Type B pancreatic cell (in vitro differentiated cells): Measurements from ENCODE around the gene ILF2. TPM values are rescaled to one million over a fixed set of nuclear protein-coding genes. Genes with fewer than 3 reads are reported as not detected.
A peak's percentile ranks its signal among the peaks of the same experiment; 100 is the strongest.

Experiments used
- DNase-seq: peaks from one replicate; pipeline ENCODE4 v3.0.0; 2021; ENCODE audit warnings: mixed read lengths; ENCODE audit not compliant: unreplicated experiment; ENCODE audit errors: extremely low spot score
- H3K27ac Mint-ChIP-seq: 2 replicates; pipeline ENCODE4 v1.8.0; 2021; ENCODE audit warnings: mild to moderate bottlenecking, mixed read lengths
- H3K27me3 Mint-ChIP-seq: 2 replicates; pipeline ENCODE4 v1.8.0; 2021; ENCODE audit warnings: mixed read lengths
- H3K36me3 Mint-ChIP-seq: 2 replicates; pipeline ENCODE4 v1.8.0; 2021; ENCODE audit warnings: mixed read lengths
- H3K4me1 Mint-ChIP-seq: one replicate; pipeline ENCODE4 v1.8.0; 2021; ENCODE audit warnings: mixed read lengths; ENCODE audit not compliant: unreplicated experiment
- H3K4me3 Mint-ChIP-seq: 2 replicates; pipeline ENCODE4 v1.8.0; 2021; ENCODE audit warnings: mild to moderate bottlenecking, mixed read lengths
- H3K9me3 Mint-ChIP-seq: 2 replicates; pipeline ENCODE4 v1.8.0; 2021; ENCODE audit warnings: mixed read lengths
- total RNA-seq: library from RNA; stranded (reverse); gene quantifications from 2 replicates; pipeline ENCODE4 v1.2.1, GENCODE V29; 2021; ENCODE audit warnings: low replicate concordance
- TF ChIP-seq, protein P1 (sequence below): fragments of 200-600 bp; sonication (generic); conservative IDR thresholded peaks from 2 replicates; pipeline ENCODE4 v1.5.0; 2021; ENCODE audit warnings: antibody characterized with exemption, mild to moderate bottlenecking

Gene ILF2
- total RNA-seq, 1 donor from 2014 or later: 291 TPM

DNA sequence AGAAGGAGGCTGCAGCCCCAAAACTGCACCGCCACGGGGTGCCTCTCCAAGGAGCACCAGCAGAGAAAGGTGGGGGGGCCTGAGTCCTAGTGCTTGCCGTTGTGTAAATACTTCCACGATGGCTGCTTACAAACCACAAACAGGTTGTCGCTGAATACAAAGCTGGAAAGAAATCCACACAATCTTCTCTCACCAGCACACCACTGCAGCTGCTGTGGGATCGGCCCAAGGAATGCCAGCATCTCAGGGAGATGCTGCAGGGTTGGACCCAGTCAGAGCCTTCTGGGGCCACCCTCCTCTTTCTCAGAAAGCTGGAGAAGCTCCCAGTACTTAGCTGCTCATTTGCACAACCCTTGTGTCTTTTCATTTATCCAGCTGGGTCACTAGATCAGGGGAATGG, 51.6 kb downstream of the ILF2 start:
- Mint-ChIP-seq H3K36me3 (peaks cover 7% of the 10 kb centered on the region), H3K27ac (no peak overlapping the region), H3K4me3 (no peak overlapping the region), H3K4me1 (peaks cover 21% of the 10 kb centered on the region), H3K27me3 (no peaks in the 10 kb centered on the region), H3K9me3 (no peaks in the 10 kb centered on the region)
- TF ChIP-seq, protein P1, sequence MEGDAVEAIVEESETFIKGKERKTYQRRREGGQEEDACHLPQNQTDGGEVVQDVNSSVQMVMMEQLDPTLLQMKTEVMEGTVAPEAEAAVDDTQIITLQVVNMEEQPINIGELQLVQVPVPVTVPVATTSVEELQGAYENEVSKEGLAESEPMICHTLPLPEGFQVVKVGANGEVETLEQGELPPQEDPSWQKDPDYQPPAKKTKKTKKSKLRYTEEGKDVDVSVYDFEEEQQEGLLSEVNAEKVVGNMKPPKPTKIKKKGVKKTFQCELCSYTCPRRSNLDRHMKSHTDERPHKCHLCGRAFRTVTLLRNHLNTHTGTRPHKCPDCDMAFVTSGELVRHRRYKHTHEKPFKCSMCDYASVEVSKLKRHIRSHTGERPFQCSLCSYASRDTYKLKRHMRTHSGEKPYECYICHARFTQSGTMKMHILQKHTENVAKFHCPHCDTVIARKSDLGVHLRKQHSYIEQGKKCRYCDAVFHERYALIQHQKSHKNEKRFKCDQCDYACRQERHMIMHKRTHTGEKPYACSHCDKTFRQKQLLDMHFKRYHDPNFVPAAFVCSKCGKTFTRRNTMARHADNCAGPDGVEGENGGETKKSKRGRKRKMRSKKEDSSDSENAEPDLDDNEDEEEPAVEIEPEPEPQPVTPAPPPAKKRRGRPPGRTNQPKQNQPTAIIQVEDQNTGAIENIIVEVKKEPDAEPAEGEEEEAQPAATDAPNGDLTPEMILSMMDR: no peak
- no peak for DNase-seq

DNA sequence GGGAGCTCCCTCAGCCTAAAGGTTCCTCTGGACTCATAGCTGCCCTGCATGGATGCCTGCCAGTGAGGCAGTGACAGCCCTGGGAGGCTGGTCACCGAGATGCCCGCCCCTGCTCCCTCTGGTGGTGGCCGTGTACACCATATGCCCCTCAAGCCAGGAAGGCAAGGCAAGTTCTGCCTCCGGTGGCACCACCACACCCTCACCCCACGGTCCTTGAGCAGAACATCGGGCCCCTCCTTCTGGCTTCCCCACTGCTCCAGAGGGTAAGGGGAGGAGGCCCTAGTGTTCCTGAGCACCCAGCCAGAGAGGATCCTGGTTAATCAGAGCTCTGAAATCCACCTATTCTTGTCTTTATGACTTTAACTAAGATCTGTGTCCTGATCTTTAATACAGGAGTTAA, 53.1 kb downstream of the ILF2 start:
- Mint-ChIP-seq H3K4me1 (peaks cover 23% of the 10 kb centered on the region), H3K27ac (peak overlapping the region; percentile 39), H3K4me3 (no peak overlapping the region), H3K9me3 (no peaks in the 10 kb centered on the region), H3K27me3 (no peaks in the 10 kb centered on the region), H3K36me3 (no peaks in the 10 kb centered on the region)
- TF ChIP-seq, protein P1: peak; percentile 70
- DNase-seq: no peak

DNA sequence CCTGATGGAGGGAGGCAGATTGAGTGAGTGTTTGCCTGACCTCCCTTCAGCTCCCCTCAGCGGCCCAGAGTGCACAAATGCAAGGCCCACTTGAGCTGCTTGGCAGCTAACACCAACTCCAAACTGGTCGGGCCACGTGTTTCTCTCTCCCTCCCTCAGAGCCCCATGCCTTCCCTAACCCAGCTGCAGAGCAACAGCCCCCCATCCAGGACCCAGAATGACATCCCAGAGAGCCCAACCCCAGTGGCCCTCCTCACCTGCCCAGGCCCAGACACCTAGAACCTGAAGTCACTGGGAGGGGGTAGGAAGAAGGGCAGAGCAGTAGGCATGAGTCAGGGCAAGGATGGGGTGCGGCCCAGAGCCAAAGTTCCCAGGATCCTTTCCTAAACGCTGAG, 53.9 kb downstream of the ILF2 start:
- peak overlapping the region; percentile 90 for H3K27ac Mint-ChIP-seq
- H3K27me3 Mint-ChIP-seq: no peaks in the 10 kb centered on the region
- TF ChIP-seq, protein P1: no peak
- no peak for DNase-seq
- H3K4me3 Mint-ChIP-seq: no peak overlapping the region
- H3K36me3 Mint-ChIP-seq: no peaks in the 10 kb centered on the region
- no peaks in the 10 kb centered on the region for H3K9me3 Mint-ChIP-seq
- H3K4me1 Mint-ChIP-seq: peaks cover 27% of the 10 kb centered on the region

DNA sequence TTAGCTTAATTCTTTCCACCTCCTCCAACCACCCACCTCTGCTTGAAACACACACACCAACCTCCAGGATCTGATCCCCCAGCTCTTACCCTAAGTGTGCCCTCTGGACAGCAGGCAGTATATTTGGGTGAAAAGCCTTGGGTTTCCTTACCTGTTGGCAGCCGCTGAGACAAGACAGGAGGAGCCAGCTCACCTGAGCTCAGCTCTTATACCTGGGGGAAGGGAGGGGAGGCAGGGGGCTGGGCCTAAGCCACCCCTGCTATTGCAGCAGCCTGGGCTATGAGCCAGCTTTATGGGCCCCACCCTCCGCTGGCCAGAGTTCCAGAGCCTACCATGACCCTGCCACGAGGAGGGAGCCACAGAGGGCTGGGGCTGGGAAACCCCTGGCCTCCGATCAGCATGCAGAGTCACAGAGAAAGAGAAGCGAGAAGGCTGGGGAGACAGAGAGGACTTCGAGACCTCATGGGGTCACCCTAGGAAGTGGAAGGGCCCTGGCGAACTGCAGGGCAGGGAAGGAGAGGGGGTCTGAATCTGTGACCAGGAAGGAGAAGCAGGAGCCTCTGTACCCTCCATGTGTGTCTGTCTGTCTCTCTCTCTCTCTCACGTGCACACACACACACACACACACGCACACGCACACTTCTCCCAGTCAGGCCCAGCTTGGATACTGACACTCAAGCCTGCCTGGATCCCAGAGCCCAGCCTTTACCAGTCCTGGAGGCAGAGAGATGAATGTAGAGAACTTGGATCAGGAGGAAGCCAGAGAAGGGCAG, 54.5 kb downstream of the ILF2 start, which contains the start of gene S100A14:
S100A14 (minus strand) TSS at position 182 of the 773 bp plus-strand sequence. CDS start 467 bp downstream, outside the sequence.
- peaks cover 32% of the 10 kb centered on the region for H3K4me1 Mint-ChIP-seq
- no peaks in the 10 kb centered on the region for H3K36me3 Mint-ChIP-seq
- no peak for DNase-seq
- TF ChIP-seq, protein P1: no peak
- H3K4me3 Mint-ChIP-seq: peak within 1 kb of the TSS; percentile 85
- H3K27me3 Mint-ChIP-seq: no peaks in the 10 kb centered on the region
- H3K27ac Mint-ChIP-seq: peak within 1 kb of the TSS; percentile 90
- no peaks in the 10 kb centered on the region for H3K9me3 Mint-ChIP-seq

DNA sequence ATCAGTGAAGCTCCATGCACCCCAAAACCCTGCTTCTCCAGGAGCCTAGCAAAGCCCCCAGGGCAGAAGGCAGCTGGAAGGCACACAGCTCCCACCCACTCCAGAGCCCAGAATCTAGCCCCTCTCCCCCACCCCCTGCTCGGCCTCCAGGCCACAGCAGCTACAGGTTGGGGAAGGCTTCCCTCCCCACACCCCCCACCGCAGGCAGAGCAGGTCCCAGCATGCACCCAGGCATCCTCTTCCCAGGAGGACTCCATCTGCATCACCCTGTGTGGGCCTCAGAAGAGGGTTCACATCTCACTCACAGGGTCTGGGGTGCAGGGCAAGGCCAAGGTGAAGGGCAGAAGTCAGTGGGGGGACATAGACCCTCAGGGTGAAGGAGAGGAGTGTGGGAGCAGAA, 55.4 kb downstream of the ILF2 start:
- no peaks in the 10 kb centered on the region for H3K36me3 Mint-ChIP-seq
- no peak overlapping the region for H3K27ac Mint-ChIP-seq
- TF ChIP-seq, protein P1: no peak
- no peaks in the 10 kb centered on the region for H3K9me3 Mint-ChIP-seq
- DNase-seq: no peak
- no peaks in the 10 kb centered on the region for H3K27me3 Mint-ChIP-seq
- H3K4me1 Mint-ChIP-seq: peaks cover 34% of the 10 kb centered on the region
- peak overlapping the region; percentile 85 for H3K4me3 Mint-ChIP-seq
